Body of pancreas (tissue), 4 donors: ENCODE measurements around the gene ARSA. TPM values are rescaled to one million over a fixed set of nuclear protein-coding genes. Genes with fewer than 3 reads are reported as not detected.

Source experiments
- ATAC-seq: fragments of 150-250 bp; one replicate; pipeline ENCODE4 v1.9.1; 2016
- DNase-seq, 4 donors: peaks; one replicate each; pipeline ENCODE4 v3.0.0-alpha.2; 2019
- H3K27ac ChIP-seq, 4 donors: fragments of 200-600 bp; sonication (generic); 1 replicate in 3 of 4; 2 replicates in 1 of 4; pipeline versions ENCODE4 v1.5.1 to v1.6.1; 2016 to 2019; ENCODE audit warnings: mild to moderate bottlenecking in 1 of 4, mixed read lengths in 1 of 4, moderate library complexity in 1 of 4
- H3K27me3 ChIP-seq, 2 donors: fragments of 200-600 bp; sonication (generic); one replicate each; pipeline ENCODE4 v1.6.0; 2016; ENCODE audit warnings: mild to moderate bottlenecking in 1 of 2
- H3K36me3 ChIP-seq, 2 donors: fragments of 200-600 bp; sonication (generic); replicated peaks in 1 of 2; 2 replicates each; pipeline ENCODE4 v1.5.1; 2016; ENCODE audit warnings: low read depth in 2 of 2; ENCODE audit not compliant: insufficient read depth in 1 of 2
- H3K4me1 ChIP-seq: fragments of 200-600 bp; sonication (generic); one replicate; pipeline ENCODE4 v1.6.0; 2016
- H3K4me3 ChIP-seq, 2 donors: fragments of 200-600 bp; sonication (generic); 1 replicate in 1 of 2; 2 replicates in 1 of 2; pipeline ENCODE4 v1.5.1; 2016 to 2019
- H3K9me3 ChIP-seq, 3 donors: fragments of 200-600 bp; sonication (generic); 1 replicate in 2 of 3; 2 replicates in 1 of 3; pipeline ENCODE4 v1.5.1; 2016
- CTCF ChIP-seq, 7 experiments: fragments of 450-650 bp in 4 of 7; fragments of 200-600 bp in 3 of 7; sonication (generic) in 3 of 7; IDR thresholded peaks; one replicate each; pipeline ENCODE4 v1.5.1; 2016 to 2019; ENCODE audit warnings: antibody characterized with exemption in 7 of 7
- POLR2A ChIP-seq, 3 donors: fragments of 450-650 bp; IDR thresholded peaks; one replicate each; pipeline ENCODE4 v1.6.1; 2016; ENCODE audit warnings: antibody characterized with exemption in 3 of 3, mild to moderate bottlenecking in 2 of 3
- WGBS, 2 donors: methylation state at CpG; one replicate each; pipeline ENCODE4 v1.1.5; 2017; 5-methylcytosine and 5-hydroxymethylcytosine counted together
- intact Hi-C: fragments of 100-400 bp; cut with DNase I; formaldehyde crosslinking; loops from one replicate; pipeline ENCODE4 v1.15.1; 2023
- total RNA-seq, 2 donors: library from RNA; depleted of rRNA; stranded (reverse); fragments of >200 nt; gene quantifications; one replicate each; pipeline ENCODE4 v1.1.0, GENCODE V29; 2016

Gene ARSA
- total RNA-seq, 2 donors from 2014 or later: 47.0 to 84.7 TPM

GRCh38 chr22:50602338-50602700 lies 25.6 kb downstream of the ARSA start:
- Histone ChIP-seq H3K4me3 (no peak overlapping the region), H3K36me3 (no peaks in the 10 kb centered on the region), H3K4me1 (peaks cover 5% of the 10 kb centered on the region), H3K27me3 (no peaks in the 10 kb centered on the region), H3K27ac (no peak overlapping the region), H3K9me3 (no peaks in the 10 kb centered on the region)
- ATAC-seq (no peak), DNase-seq (no peak)
- TF ChIP-seq POLR2A (IDR thresholded peaks at IDR 0.05): no peak
- TF ChIP-seq CTCF (IDR thresholded peaks at IDR 0.05): no peak
- WGBS, 2 donors: 21 to 31% methylated on average over 2 of the region's 2 CpGs
- intact Hi-C loops: no loop called here

GRCh38 chr22:50601669-50602337 lies 26.1 kb downstream of the ARSA start:
- ATAC-seq (no peak), DNase-seq (no peak)
- Histone ChIP-seq H3K4me3 (no peak overlapping the region), H3K36me3 (no peaks in the 10 kb centered on the region), H3K27me3 (no peaks in the 10 kb centered on the region), H3K27ac (no peak overlapping the region), H3K9me3 (no peaks in the 10 kb centered on the region), H3K4me1 (peaks cover 5% of the 10 kb centered on the region)
- TF ChIP-seq POLR2A (IDR thresholded peaks at IDR 0.05): no peak
- TF ChIP-seq CTCF (IDR thresholded peaks at IDR 0.05): no peak
- WGBS, 2 donors: 59 to 62% methylated on average over 7 to 12 of the region's 12 CpGs
- intact Hi-C loops: no loop called here

- no peaks in the 10 kb centered on the region for H3K36me3 ChIP-seq
- ATAC-seq: peak; percentile 7
- DNase-seq: no peak
- H3K9me3 ChIP-seq: no peaks in the 10 kb centered on the region
- no peak overlapping the region for H3K27ac ChIP-seq
- peaks cover 5% of the 10 kb centered on the region for H3K4me1 ChIP-seq
- WGBS, 2 donors: 18 to 62% methylated on average over 4 to 36 of the region's 52 CpGs
- H3K4me3 ChIP-seq: no peak overlapping the region
- no peak for TF ChIP-seq POLR2A (IDR thresholded peaks at IDR 0.05)
- no peak for TF ChIP-seq CTCF (IDR thresholded peaks at IDR 0.05)
- H3K27me3 ChIP-seq: no peaks in the 10 kb centered on the region
- intact Hi-C loops: no loop called here
Measured at GRCh38 chr22:50600967-50601668, 26.8 kb downstream of the ARSA start.

GRCh38 chr22:50600538-50600937 lies 27.4 kb downstream of the ARSA start, which contains the start of gene MAPK8IP2:
TSS of gene MAPK8IP2 (plus strand) at chr22:50600793. CDS start at chr22:50600819, 26 bp downstream.
- peaks cover 5% of the 10 kb centered on the region for H3K4me1 ChIP-seq
- H3K27ac ChIP-seq: no peak within 1 kb of the TSS
- no peaks in the 10 kb centered on the region for H3K9me3 ChIP-seq
- peak; percentile 64 for ATAC-seq
- TF ChIP-seq POLR2A (IDR thresholded peaks at IDR 0.05) (no peak), CTCF (IDR thresholded peaks at IDR 0.05) (no peak)
- H3K36me3 ChIP-seq: no peaks in the 10 kb centered on the region
- DNase-seq: peak in 2 of 4 donors; percentile 33 to 45
- H3K27me3 ChIP-seq: no peaks in the 10 kb centered on the region
- intact Hi-C loops: no loop called here
- H3K4me3 ChIP-seq: no peak within 1 kb of the TSS
- WGBS, 2 donors: 0% methylated on average over 34 of the region's 61 CpGs; no CpG with 5 or more reads in 1 of the 2 donors
